ENCODE data around the gene DMC1. TPM values are rescaled to one million over a fixed set of nuclear protein-coding genes. Genes with fewer than 3 reads are reported as not detected.

Gene DMC1
- total RNA-seq, 3 donors from 2014 or later = 1.6 to 3.3 (median 2.9) TPM

GRCh38 chr22:38519453-38520250, 50.3 kb downstream of the DMC1 start:
- intact Hi-C loops (cut with DNase I; ENCODE audit: low total_unique reads) = no loop called here
- Histone ChIP-seq H3K36me3 (no peaks in the 10 kb centered on the region), H3K9me3 (no peaks in the 10 kb centered on the region), H3K4me1 (no peaks in the 10 kb centered on the region), H3K27me3 (no peaks in the 10 kb centered on the region), H3K4me3 (no peak overlapping the region), H3K27ac (no peak overlapping the region)
- TF ChIP-seq, protein P1, sequence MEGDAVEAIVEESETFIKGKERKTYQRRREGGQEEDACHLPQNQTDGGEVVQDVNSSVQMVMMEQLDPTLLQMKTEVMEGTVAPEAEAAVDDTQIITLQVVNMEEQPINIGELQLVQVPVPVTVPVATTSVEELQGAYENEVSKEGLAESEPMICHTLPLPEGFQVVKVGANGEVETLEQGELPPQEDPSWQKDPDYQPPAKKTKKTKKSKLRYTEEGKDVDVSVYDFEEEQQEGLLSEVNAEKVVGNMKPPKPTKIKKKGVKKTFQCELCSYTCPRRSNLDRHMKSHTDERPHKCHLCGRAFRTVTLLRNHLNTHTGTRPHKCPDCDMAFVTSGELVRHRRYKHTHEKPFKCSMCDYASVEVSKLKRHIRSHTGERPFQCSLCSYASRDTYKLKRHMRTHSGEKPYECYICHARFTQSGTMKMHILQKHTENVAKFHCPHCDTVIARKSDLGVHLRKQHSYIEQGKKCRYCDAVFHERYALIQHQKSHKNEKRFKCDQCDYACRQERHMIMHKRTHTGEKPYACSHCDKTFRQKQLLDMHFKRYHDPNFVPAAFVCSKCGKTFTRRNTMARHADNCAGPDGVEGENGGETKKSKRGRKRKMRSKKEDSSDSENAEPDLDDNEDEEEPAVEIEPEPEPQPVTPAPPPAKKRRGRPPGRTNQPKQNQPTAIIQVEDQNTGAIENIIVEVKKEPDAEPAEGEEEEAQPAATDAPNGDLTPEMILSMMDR (IDR thresholded peaks at IDR 0.05) = no peak
- no peak for TF ChIP-seq POLR2AphosphoS5 (IDR thresholded peaks at IDR 0.05)
- no peak for TF ChIP-seq POLR2A (IDR thresholded peaks at IDR 0.05)
- no peak for DNase-seq (ENCODE audit: low spot score in 2 of 2)

DNA sequence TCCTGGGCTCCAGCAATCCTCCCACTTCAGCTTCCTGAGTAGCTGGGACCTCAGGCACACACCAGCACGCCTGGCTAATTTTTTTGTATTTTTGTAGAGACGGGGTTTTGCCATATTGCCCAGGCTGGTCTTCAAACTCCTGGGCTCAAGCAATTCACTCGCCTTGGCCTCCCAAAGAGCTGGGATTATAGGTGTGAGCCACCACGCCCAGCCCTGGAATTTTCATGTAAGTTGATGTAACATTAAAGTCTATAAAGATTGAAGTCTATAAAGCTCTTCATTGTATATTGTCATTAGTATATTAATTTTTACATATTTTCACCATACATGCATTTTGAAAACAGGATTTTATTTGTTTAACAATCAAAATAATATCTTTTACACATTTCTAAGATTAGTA, 51.4 kb downstream of the DMC1 start:
- DNase-seq (ENCODE audit: low spot score in 2 of 2) = no peak
- Histone ChIP-seq H3K4me3 (no peak overlapping the region), H3K9me3 (no peaks in the 10 kb centered on the region), H3K27ac (no peak overlapping the region), H3K27me3 (no peaks in the 10 kb centered on the region), H3K4me1 (no peaks in the 10 kb centered on the region), H3K36me3 (no peaks in the 10 kb centered on the region)
- no peak for TF ChIP-seq POLR2AphosphoS5 (IDR thresholded peaks at IDR 0.05)
- TF ChIP-seq, protein P1 (IDR thresholded peaks at IDR 0.05) = no peak
- no peak for TF ChIP-seq POLR2A (IDR thresholded peaks at IDR 0.05)
- intact Hi-C loops (cut with DNase I; ENCODE audit: low total_unique reads) = no loop called here

DNA sequence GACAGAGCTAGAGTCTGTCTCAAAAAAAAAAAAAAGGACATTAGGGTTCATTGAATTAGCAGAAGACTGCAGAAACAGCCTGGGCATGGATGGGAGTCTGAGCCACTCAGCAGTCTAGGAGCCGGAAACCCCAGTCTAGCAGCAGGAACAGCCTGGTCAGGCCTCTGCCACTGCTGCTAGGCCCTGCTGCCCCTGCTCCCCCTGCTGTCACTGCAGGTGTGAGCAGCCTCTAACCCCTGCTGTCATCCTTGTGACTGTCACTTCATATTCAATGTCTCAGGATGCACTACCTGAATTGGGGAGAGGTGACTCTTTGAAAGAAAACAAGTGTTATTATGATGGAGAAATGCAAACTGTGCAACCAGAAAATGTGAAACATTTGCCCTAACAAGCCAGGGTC, 56.9 kb downstream of the DMC1 start:
- intact Hi-C loops (cut with DNase I; ENCODE audit: low total_unique reads) = no loop called here
- Histone ChIP-seq H3K36me3 (no peaks in the 10 kb centered on the region), H3K27ac (no peak overlapping the region), H3K4me3 (no peak overlapping the region), H3K4me1 (no peaks in the 10 kb centered on the region), H3K27me3 (no peaks in the 10 kb centered on the region), H3K9me3 (no peaks in the 10 kb centered on the region)
- TF ChIP-seq, protein P1 (IDR thresholded peaks at IDR 0.05) = no peak
- TF ChIP-seq POLR2AphosphoS5 (IDR thresholded peaks at IDR 0.05) = no peak
- no peak for TF ChIP-seq POLR2A (IDR thresholded peaks at IDR 0.05)
- DNase-seq (ENCODE audit: low spot score in 2 of 2) = no peak

DNA sequence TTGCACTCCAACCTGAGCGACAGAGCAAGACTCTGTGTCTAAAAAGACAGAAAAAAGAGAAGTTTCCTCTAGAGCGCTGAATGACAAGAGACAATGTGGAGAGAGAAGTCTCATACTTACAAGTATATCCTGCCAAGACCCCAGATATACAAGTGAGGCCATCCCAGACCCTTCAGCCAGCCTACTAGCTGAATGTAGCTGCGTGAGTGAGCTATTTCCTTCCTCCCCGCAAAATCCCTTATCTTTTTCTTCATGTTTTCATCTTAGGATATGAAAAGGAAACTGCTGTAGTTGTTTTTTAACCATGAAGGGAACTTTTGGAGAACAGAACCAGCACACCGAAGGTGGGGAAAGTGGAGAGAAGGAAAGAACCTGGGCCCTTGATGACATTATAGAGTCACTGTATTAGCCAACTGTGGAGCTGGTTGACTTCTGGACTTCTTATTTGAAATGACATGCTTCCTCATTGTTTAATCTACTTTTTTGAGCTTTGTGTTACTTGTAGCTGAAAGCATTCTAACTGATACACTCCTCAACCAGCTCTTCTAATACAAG, 59.5 kb downstream of the DMC1 start:
- TF ChIP-seq POLR2A (IDR thresholded peaks at IDR 0.05) (no peak), POLR2AphosphoS5 (IDR thresholded peaks at IDR 0.05) (no peak)
- TF ChIP-seq, protein P1 (IDR thresholded peaks at IDR 0.05) = no peak
- intact Hi-C loops (cut with DNase I; ENCODE audit: low total_unique reads) = no loop called here
- no peaks in the 10 kb centered on the region for H3K36me3 ChIP-seq
- no peaks in the 10 kb centered on the region for H3K9me3 ChIP-seq
- no peaks in the 10 kb centered on the region for H3K4me1 ChIP-seq
- DNase-seq (ENCODE audit: low spot score in 2 of 2) = no peak
- H3K27me3 ChIP-seq = no peaks in the 10 kb centered on the region
- H3K27ac ChIP-seq = no peak overlapping the region
- H3K4me3 ChIP-seq = no peak overlapping the region

All from breast epithelium (tissue), 4 donors.